Calu3 (cell line): ENCODE results near the gene SLC44A5. TPM values are rescaled to one million over a fixed set of nuclear protein-coding genes. Genes with fewer than 3 reads are reported as not detected.
"Not testable (repeated sequence)": the region's sequence is repeated elsewhere in the genome, so short reads cannot be mapped to it uniquely, and the experiment has no call there.

ENCODE experiments used
- BruUV-seq: library from RNA; stranded (reverse); fragments of 400-500 nt; replicated peaks from 2 replicates; lab custom pipeline; 2021; lab: Mats Ljungman, UMichigan
- CTCF ChIA-PET: fragments of 300-600 bp; sonication (Branson Sonifier 250); formaldehyde crosslinking; loops from one replicate; lab custom pipeline; 2022; ENCODE audit warnings: antibody characterized with exemption; lab: Charles Lee
- DNase-seq: peaks from one replicate; pipeline ENCODE4 v3.0.0; 2022
- H3K27ac Mint-ChIP-seq: one replicate; pipeline ENCODE4 v1.8.0; 2022; ENCODE audit warnings: mixed read lengths; ENCODE audit not compliant: unreplicated experiment
- H3K27me3 Mint-ChIP-seq: one replicate; pipeline ENCODE4 v1.8.0; 2022; ENCODE audit warnings: mixed read lengths; ENCODE audit not compliant: unreplicated experiment
- H3K36me3 Mint-ChIP-seq: one replicate; pipeline ENCODE4 v1.8.0; 2022; ENCODE audit warnings: mild to moderate bottlenecking, moderate library complexity, mixed read lengths; ENCODE audit not compliant: insufficient read depth, unreplicated experiment
- H3K4me1 Mint-ChIP-seq: one replicate; pipeline ENCODE4 v1.8.0; 2022; ENCODE audit warnings: mild to moderate bottlenecking, low read depth, mixed read lengths; ENCODE audit not compliant: unreplicated experiment
- H3K4me3 Mint-ChIP-seq: one replicate; pipeline ENCODE4 v1.8.0; 2022; ENCODE audit warnings: mild to moderate bottlenecking, low read depth, moderate library complexity, mixed read lengths; ENCODE audit not compliant: unreplicated experiment
- H3K9me3 Mint-ChIP-seq: one replicate; pipeline ENCODE4 v1.8.0; 2022; ENCODE audit warnings: low read depth, mixed read lengths; ENCODE audit not compliant: unreplicated experiment
- CTCF ChIP-seq: fragments of 200-600 bp; IDR thresholded peaks from one replicate; pipeline ENCODE4 v1.8.0; 2022; ENCODE audit warnings: antibody characterized with exemption; ENCODE audit not compliant: unreplicated experiment
- intact Hi-C: fragments of 100-400 bp; cut with micrococcal nuclease; formaldehyde crosslinking; loops from one replicate; pipeline ENCODE4 v1.10.0; 2022; ENCODE audit not compliant: unreplicated experiment
- total RNA-seq: library from RNA; stranded (reverse); gene quantifications from 2 replicates; pipeline ENCODE4 v1.2.3, GENCODE V29; 2022

SLC44A5 gene
- total RNA-seq, 1 experiment from 2014 or later = 5.8 TPM

GRCh38 chr1:75257424-75257823 is 353.5 kb downstream of the SLC44A5 start:
- peaks cover 4% of the 10 kb centered on the region for H3K9me3 Mint-ChIP-seq
- intact Hi-C loops = no loop called here
- no TSS peak for BruUV-seq
- no peaks in the 10 kb centered on the region for H3K4me1 Mint-ChIP-seq
- H3K27me3 Mint-ChIP-seq = no peaks in the 10 kb centered on the region
- CTCF ChIA-PET = no interaction called here
- H3K36me3 Mint-ChIP-seq = no peaks in the 10 kb centered on the region
- no peak overlapping the region for H3K27ac Mint-ChIP-seq
- H3K4me3 Mint-ChIP-seq = no peak overlapping the region
- no peak for DNase-seq
- no peak for TF ChIP-seq CTCF

- intact Hi-C loops, H3K4me1 Mint-ChIP-seq, H3K4me3 Mint-ChIP-seq, DNase-seq, H3K27ac Mint-ChIP-seq, CTCF ChIA-PET, H3K36me3 Mint-ChIP-seq, BruUV-seq, H3K9me3 Mint-ChIP-seq, H3K27me3 Mint-ChIP-seq: not testable (repeated sequence)
Measured at GRCh38 chr1:75250114-75250513, 360.8 kb downstream of the SLC44A5 start.

- TF ChIP-seq CTCF = no peak
- BruUV-seq = no TSS peak
- intact Hi-C loops = no loop called here
- no peak for DNase-seq
- Mint-ChIP-seq H3K9me3 (no peaks in the 10 kb centered on the region), H3K4me1 (no peaks in the 10 kb centered on the region), H3K4me3 (no peak overlapping the region), H3K27ac (no peak overlapping the region), H3K27me3 (no peaks in the 10 kb centered on the region), H3K36me3 (no peaks in the 10 kb centered on the region)
- CTCF ChIA-PET = no interaction called here
Measured at GRCh38 chr1:75245239-75245638, 365.7 kb downstream of the SLC44A5 start.

- no peaks in the 10 kb centered on the region for H3K36me3 Mint-ChIP-seq
- no peak overlapping the region for H3K4me3 Mint-ChIP-seq
- H3K9me3 Mint-ChIP-seq = no peaks in the 10 kb centered on the region
- CTCF ChIA-PET = no interaction called here
- no peak for DNase-seq
- no peak overlapping the region for H3K27ac Mint-ChIP-seq
- BruUV-seq = no TSS peak
- no peaks in the 10 kb centered on the region for H3K4me1 Mint-ChIP-seq
- intact Hi-C loops = no loop called here
- no peak for TF ChIP-seq CTCF
- no peaks in the 10 kb centered on the region for H3K27me3 Mint-ChIP-seq
Measured at GRCh38 chr1:75243124-75243523, 367.8 kb downstream of the SLC44A5 start.

- no peaks in the 10 kb centered on the region for H3K36me3 Mint-ChIP-seq
- intact Hi-C loops = no loop called here
- BruUV-seq = no TSS peak
- no peaks in the 10 kb centered on the region for H3K4me1 Mint-ChIP-seq
- no peaks in the 10 kb centered on the region for H3K27me3 Mint-ChIP-seq
- CTCF ChIA-PET = no interaction called here
- H3K4me3 Mint-ChIP-seq = no peak overlapping the region
- H3K27ac Mint-ChIP-seq = no peak overlapping the region
- DNase-seq = no peak
- H3K9me3 Mint-ChIP-seq = no peaks in the 10 kb centered on the region
- TF ChIP-seq CTCF = no peak
Measured at GRCh38 chr1:75237316-75237715, 373.6 kb downstream of the SLC44A5 start.
